Measurements from ENCODE around the gene RAI2. TPM values are rescaled to one million over a fixed set of nuclear protein-coding genes. Genes with fewer than 3 reads are reported as not detected.

RAI2 gene
- total and polyA plus RNA-seq, 2 experiments from 2014 or later, result 0.83 to 0.99 TPM

DNA sequence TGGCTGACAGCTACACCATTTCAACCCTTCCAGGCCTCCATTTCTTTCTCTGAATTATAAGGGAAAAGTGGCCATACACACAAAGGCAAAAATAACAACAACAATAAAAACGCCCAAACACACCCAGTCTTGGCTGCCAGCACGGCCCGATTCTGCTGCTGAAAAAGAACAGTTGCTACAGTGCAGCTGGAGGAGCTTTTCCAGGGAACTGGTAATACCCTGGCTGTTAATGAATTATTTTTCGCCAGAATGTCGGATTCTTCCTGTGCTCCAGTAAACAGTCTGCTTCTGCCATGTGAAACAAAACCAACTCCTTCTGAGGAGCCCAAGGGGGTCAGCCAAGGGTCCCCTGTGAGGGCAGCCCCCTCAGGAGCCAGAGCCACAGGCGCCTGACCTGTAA, 6.6 kb downstream of the RAI2 start (continued):
- TF ChIP-seq, protein P1, sequence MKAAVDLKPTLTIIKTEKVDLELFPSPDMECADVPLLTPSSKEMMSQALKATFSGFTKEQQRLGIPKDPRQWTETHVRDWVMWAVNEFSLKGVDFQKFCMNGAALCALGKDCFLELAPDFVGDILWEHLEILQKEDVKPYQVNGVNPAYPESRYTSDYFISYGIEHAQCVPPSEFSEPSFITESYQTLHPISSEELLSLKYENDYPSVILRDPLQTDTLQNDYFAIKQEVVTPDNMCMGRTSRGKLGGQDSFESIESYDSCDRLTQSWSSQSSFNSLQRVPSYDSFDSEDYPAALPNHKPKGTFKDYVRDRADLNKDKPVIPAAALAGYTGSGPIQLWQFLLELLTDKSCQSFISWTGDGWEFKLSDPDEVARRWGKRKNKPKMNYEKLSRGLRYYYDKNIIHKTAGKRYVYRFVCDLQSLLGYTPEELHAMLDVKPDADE (IDR thresholded peaks at IDR 0.05), result no peak

DNA sequence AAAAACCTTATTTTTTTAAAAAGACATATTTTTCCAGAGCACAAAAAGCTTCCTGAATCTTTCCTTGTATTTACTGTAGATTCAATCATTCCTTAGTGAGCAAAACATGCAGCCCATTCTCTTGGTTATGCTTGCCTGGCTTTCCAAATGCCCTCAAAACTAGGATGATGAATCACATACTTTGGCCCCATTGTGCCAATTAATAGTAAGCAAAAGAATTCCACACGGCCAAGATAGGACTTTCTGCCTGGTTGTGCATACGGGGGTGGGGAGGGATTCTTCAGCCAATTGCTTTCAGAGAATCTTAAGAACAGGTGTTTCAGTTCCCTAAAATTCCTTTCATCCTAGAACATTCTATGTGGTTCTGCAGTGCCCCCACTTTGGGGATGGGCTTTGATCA, 7.0 kb downstream of the RAI2 start:
- Histone ChIP-seq H3F3A (replicated peaks; ENCODE audit: low read depth) (no peaks in the 10 kb centered on the region), H3K4me3 (no peak overlapping the region), H3K27ac (ENCODE audit: low read depth) (no peak overlapping the region), H3K9me2 (ENCODE audit: insufficient read depth) (no peaks in the 10 kb centered on the region), H3K27me3 (ENCODE audit: insufficient read depth) (peaks cover 26% of the 10 kb centered on the region), H2AFZ (no peak overlapping the region), H3K79me2 (replicated peaks; ENCODE audit: insufficient read depth) (no peaks in the 10 kb centered on the region), H3K4me2 (no peak overlapping the region), H3K36me3 (ENCODE audit: insufficient read depth) (no peaks in the 10 kb centered on the region), H4K20me1 (replicated peaks; ENCODE audit: insufficient read depth) (no peaks in the 10 kb centered on the region), H3K4me1 (ENCODE audit: insufficient read depth) (no peaks in the 10 kb centered on the region)
- Mint-ChIP-seq H3K27ac (no peak overlapping the region), H3K27me3 (ENCODE audit: insufficient read depth, low read depth, poor library complexity) (peaks cover 22% of the 10 kb centered on the region), H3K4me3 (no peak overlapping the region), H3K9me3 (no peaks in the 10 kb centered on the region), H3K36me3 (ENCODE audit: low read depth) (no peaks in the 10 kb centered on the region), H3K4me1 (peaks cover 7% of the 10 kb centered on the region; the same call in 2 of the 3 replicates)
- DNase-seq (ENCODE audit: low spot score) (no peak), ATAC-seq (no peak)
- TF ChIP-seq, protein P2, sequence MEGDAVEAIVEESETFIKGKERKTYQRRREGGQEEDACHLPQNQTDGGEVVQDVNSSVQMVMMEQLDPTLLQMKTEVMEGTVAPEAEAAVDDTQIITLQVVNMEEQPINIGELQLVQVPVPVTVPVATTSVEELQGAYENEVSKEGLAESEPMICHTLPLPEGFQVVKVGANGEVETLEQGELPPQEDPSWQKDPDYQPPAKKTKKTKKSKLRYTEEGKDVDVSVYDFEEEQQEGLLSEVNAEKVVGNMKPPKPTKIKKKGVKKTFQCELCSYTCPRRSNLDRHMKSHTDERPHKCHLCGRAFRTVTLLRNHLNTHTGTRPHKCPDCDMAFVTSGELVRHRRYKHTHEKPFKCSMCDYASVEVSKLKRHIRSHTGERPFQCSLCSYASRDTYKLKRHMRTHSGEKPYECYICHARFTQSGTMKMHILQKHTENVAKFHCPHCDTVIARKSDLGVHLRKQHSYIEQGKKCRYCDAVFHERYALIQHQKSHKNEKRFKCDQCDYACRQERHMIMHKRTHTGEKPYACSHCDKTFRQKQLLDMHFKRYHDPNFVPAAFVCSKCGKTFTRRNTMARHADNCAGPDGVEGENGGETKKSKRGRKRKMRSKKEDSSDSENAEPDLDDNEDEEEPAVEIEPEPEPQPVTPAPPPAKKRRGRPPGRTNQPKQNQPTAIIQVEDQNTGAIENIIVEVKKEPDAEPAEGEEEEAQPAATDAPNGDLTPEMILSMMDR (conservative IDR thresholded peaks at IDR 0.05; ENCODE audit: low read depth in 2 of 2), result no peak
- TF ChIP-seq CREB1 (CRISPR knock-in tag; IDR thresholded peaks at IDR 0.05; ENCODE audit: low read depth) (no peak), EZH2 (IDR thresholded peaks at IDR 0.05; ENCODE audit: low read depth, unreplicated experiment) (no peak), EZH2phosphoT487 (IDR thresholded peaks at IDR 0.05; ENCODE audit: unreplicated experiment) (no peak), POLR2AphosphoS5 (IDR thresholded peaks at IDR 0.05; ENCODE audit: low read depth) (no peak), NANOG (IDR thresholded peaks at IDR 0.05; ENCODE audit: borderline replicate concordance) (no peak), ZNF331 (CRISPR knock-in tag; IDR thresholded peaks at IDR 0.05; ENCODE audit: low read depth) (no peak), JUNB (IDR thresholded peaks at IDR 0.05; ENCODE audit: unreplicated experiment) (no peak), ZNF114 (CRISPR knock-in tag; IDR thresholded peaks at IDR 0.05) (no peak)
- TF ChIP-seq, protein P1 (IDR thresholded peaks at IDR 0.05), result no peak
- TF ChIP-seq, protein P3, sequence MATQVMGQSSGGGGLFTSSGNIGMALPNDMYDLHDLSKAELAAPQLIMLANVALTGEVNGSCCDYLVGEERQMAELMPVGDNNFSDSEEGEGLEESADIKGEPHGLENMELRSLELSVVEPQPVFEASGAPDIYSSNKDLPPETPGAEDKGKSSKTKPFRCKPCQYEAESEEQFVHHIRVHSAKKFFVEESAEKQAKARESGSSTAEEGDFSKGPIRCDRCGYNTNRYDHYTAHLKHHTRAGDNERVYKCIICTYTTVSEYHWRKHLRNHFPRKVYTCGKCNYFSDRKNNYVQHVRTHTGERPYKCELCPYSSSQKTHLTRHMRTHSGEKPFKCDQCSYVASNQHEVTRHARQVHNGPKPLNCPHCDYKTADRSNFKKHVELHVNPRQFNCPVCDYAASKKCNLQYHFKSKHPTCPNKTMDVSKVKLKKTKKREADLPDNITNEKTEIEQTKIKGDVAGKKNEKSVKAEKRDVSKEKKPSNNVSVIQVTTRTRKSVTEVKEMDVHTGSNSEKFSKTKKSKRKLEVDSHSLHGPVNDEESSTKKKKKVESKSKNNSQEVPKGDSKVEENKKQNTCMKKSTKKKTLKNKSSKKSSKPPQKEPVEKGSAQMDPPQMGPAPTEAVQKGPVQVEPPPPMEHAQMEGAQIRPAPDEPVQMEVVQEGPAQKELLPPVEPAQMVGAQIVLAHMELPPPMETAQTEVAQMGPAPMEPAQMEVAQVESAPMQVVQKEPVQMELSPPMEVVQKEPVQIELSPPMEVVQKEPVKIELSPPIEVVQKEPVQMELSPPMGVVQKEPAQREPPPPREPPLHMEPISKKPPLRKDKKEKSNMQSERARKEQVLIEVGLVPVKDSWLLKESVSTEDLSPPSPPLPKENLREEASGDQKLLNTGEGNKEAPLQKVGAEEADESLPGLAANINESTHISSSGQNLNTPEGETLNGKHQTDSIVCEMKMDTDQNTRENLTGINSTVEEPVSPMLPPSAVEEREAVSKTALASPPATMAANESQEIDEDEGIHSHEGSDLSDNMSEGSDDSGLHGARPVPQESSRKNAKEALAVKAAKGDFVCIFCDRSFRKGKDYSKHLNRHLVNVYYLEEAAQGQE (IDR thresholded peaks at IDR 0.05; ENCODE audit: unreplicated experiment), result no peak
- TF ChIP-seq, protein P4, sequence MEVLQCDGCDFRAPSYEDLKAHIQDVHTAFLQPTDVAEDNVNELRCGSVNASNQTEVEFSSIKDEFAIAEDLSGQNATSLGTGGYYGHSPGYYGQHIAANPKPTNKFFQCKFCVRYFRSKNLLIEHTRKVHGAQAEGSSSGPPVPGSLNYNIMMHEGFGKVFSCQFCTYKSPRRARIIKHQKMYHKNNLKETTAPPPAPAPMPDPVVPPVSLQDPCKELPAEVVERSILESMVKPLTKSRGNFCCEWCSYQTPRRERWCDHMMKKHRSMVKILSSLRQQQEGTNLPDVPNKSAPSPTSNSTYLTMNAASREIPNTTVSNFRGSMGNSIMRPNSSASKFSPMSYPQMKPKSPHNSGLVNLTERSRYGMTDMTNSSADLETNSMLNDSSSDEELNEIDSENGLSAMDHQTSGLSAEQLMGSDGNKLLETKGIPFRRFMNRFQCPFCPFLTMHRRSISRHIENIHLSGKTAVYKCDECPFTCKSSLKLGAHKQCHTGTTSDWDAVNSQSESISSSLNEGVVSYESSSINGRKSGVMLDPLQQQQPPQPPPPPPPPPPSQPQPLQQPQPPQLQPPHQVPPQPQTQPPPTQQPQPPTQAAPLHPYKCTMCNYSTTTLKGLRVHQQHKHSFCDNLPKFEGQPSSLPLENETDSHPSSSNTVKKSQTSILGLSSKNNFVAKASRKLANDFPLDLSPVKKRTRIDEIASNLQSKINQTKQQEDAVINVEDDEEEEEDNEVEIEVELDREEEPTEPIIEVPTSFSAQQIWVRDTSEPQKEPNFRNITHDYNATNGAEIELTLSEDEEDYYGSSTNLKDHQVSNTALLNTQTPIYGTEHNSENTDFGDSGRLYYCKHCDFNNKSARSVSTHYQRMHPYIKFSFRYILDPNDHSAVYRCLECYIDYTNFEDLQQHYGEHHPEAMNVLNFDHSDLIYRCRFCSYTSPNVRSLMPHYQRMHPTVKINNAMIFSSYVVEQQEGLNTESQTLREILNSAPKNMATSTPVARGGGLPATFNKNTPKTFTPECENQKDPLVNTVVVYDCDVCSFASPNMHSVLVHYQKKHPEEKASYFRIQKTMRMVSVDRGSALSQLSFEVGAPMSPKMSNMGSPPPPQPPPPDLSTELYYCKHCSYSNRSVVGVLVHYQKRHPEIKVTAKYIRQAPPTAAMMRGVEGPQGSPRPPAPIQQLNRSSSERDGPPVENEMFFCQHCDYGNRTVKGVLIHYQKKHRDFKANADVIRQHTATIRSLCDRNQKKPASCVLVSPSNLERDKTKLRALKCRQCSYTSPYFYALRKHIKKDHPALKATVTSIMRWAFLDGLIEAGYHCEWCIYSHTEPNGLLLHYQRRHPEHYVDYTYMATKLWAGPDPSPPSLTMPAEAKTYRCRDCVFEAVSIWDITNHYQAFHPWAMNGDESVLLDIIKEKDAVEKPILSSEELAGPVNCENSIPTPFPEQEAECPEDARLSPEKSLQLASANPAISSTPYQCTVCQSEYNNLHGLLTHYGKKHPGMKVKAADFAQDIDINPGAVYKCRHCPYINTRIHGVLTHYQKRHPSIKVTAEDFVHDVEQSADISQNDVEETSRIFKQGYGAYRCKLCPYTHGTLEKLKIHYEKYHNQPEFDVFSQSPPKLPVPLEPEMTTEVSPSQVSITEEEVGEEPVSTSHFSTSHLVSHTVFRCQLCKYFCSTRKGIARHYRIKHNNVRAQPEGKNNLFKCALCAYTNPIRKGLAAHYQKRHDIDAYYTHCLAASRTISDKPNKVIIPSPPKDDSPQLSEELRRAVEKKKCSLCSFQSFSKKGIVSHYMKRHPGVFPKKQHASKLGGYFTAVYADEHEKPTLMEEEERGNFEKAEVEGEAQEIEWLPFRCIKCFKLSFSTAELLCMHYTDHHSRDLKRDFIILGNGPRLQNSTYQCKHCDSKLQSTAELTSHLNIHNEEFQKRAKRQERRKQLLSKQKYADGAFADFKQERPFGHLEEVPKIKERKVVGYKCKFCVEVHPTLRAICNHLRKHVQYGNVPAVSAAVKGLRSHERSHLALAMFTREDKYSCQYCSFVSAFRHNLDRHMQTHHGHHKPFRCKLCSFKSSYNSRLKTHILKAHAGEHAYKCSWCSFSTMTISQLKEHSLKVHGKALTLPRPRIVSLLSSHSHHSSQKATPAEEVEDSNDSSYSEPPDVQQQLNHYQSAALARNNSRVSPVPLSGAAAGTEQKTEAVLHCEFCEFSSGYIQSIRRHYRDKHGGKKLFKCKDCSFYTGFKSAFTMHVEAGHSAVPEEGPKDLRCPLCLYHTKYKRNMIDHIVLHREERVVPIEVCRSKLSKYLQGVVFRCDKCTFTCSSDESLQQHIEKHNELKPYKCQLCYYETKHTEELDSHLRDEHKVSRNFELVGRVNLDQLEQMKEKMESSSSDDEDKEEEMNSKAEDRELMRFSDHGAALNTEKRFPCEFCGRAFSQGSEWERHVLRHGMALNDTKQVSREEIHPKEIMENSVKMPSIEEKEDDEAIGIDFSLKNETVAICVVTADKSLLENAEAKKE (CRISPR knock-in tag; IDR thresholded peaks at IDR 0.05), result no peak
